SK-N-SH (cell line): ENCODE measurements around the gene DCUN1D5. TPM values are rescaled to one million over a fixed set of nuclear protein-coding genes. Genes with fewer than 3 reads are reported as not detected.

Experiments
- CTCF ChIA-PET: fragments of 300-600, 350-600 bp; formaldehyde crosslinking; extraction: SDS; loops from one replicate; lab custom pipeline; 2021; lab: Yijun Ruan, JAX
- POLR2A ChIA-PET: fragments of 350-600 bp; sonication (Branson Sonifier 250); formaldehyde crosslinking; extraction: SDS; loops from one replicate; lab custom pipeline; 2020; ENCODE audit warnings: antibody characterized with exemption, inconsistent platforms; lab: Yijun Ruan, JAX
- DNase-seq: peaks from one replicate; pipeline ENCODE4 v3.0.0; 2012
- H2AFZ ChIP-seq: fragments of 200-600 bp; sonication (generic); 2 replicates; pipeline ENCODE4 v1.8.1; 2016; ENCODE audit warnings: antibody characterized with exemption, mild to moderate bottlenecking, low read depth
- H3F3A ChIP-seq: fragments of 200-600 bp; sonication (generic); replicated peaks from 2 replicates; pipeline ENCODE3; 2016; ENCODE audit warnings: antibody characterized with exemption, mild to moderate bottlenecking; ENCODE audit not compliant: insufficient read depth
- H3K27ac ChIP-seq, 2 experiments: fragments of 200-500 bp in 1 of 2; fragments of 200-600 bp in 1 of 2; sonication (Bioruptor generic) in 1 of 2; sonication (generic), shearing (Covaris generic) in 1 of 2; 2 replicates each; pipeline versions ENCODE4 v1.5.1 to v1.6.1; 2014 to 2016; ENCODE audit warnings: low read depth in 2 of 2, inconsistent platforms in 1 of 2, low read length in 1 of 2, mild to moderate bottlenecking in 1 of 2, mixed read lengths in 1 of 2
- H3K27me3 ChIP-seq: fragments of 200-600 bp; sonication (generic), shearing (Covaris generic); 2 replicates; pipeline ENCODE4 v1.6.1; 2016; ENCODE audit warnings: mixed run types; ENCODE audit not compliant: insufficient read depth
- H3K36me3 ChIP-seq, 2 experiments: fragments of 200-500 bp in 1 of 2; fragments of 200-600 bp in 1 of 2; sonication (Bioruptor generic) in 1 of 2; sonication (generic) in 1 of 2; replicated peaks in 1 of 2; 2 replicates each; pipeline versions ENCODE3 to v1.5.1; 2014 to 2016; ENCODE audit warnings: low read length in 1 of 2, mild to moderate bottlenecking in 1 of 2; ENCODE audit not compliant: insufficient read depth in 2 of 2, control insufficient read depth in 1 of 2
- H3K4me1 ChIP-seq, 2 experiments: fragments of 200-500 bp in 1 of 2; fragments of 200-600 bp in 1 of 2; sonication (Bioruptor generic) in 1 of 2; sonication (generic), shearing (Covaris generic) in 1 of 2; 2 replicates each; pipeline versions ENCODE4 v1.5.1 to v1.6.1; 2014 to 2016; ENCODE audit warnings: low read depth in 1 of 2, low read length in 1 of 2, mixed run types in 1 of 2; ENCODE audit not compliant: insufficient read depth in 2 of 2, control insufficient read depth in 1 of 2
- H3K4me2 ChIP-seq: fragments of 200-600 bp; sonication (generic), shearing (Covaris generic); 2 replicates; pipeline ENCODE4 v1.6.1; 2017; ENCODE audit warnings: mixed run types
- H3K4me3 ChIP-seq, 2 experiments: fragments of 200-500 bp in 1 of 2; fragments of 200-600 bp in 1 of 2; sonication (Bioruptor generic) in 1 of 2; sonication (generic), shearing (Covaris generic) in 1 of 2; 2 replicates each; pipeline versions ENCODE4 v1.5.1 to v1.8.1; 2014 to 2016; ENCODE audit warnings: low read depth in 2 of 2, inconsistent platforms in 1 of 2, low read length in 1 of 2, mild to moderate bottlenecking in 1 of 2, mixed read lengths in 1 of 2, moderate library complexity in 1 of 2
- H3K79me2 ChIP-seq: fragments of 200-600 bp; sonication (generic); 2 replicates; pipeline ENCODE4 v1.8.1; 2017; ENCODE audit warnings: mild to moderate bottlenecking; ENCODE audit not compliant: insufficient read depth
- H3K9ac ChIP-seq: fragments of 200-600 bp; sonication (generic); 2 replicates; pipeline ENCODE4 v1.6.1; 2017; ENCODE audit warnings: mixed run types
- H3K9me2 ChIP-seq: fragments of 200-600 bp; sonication (generic); 2 replicates; pipeline ENCODE4 v1.6.1; 2017; ENCODE audit warnings: mixed run types
- H3K9me3 ChIP-seq: fragments of 200-600 bp; sonication (generic); 2 replicates; pipeline ENCODE4 v1.6.1; 2017; ENCODE audit warnings: mixed run types, mild to moderate bottlenecking, moderate library complexity
- H4K20me1 ChIP-seq: fragments of 200-600 bp; sonication (generic); 2 replicates; pipeline ENCODE4 v1.6.1; 2017; ENCODE audit warnings: mild to moderate bottlenecking, mixed run types; ENCODE audit not compliant: insufficient read depth
- ELF1 ChIP-seq: IDR thresholded peaks from 2 replicates; pipeline ENCODE4 v1.4.0; 2012
- EP300 ChIP-seq, 2 experiments: IDR thresholded peaks; 2 replicates each; pipeline versions ENCODE4 v1.4.0 to v1.6.1; 2012; ENCODE audit warnings: borderline replicate concordance in 1 of 2, low read depth in 1 of 2, low read length in 1 of 2
- EZH2phosphoT487 ChIP-seq: fragments of 200-600 bp; sonication (generic); IDR thresholded peaks from 2 replicates; pipeline ENCODE4 v1.6.1; 2017; ENCODE audit warnings: low read depth, mixed run types, mild to moderate bottlenecking, antibody characterized with exemption, moderate library complexity, borderline replicate concordance
- FOSL2 ChIP-seq: IDR thresholded peaks from 2 replicates; pipeline ENCODE4 v1.4.0; 2012; ENCODE audit warnings: low read depth, mild to moderate bottlenecking, moderate library complexity, borderline replicate concordance
- FOXJ3 ChIP-seq: sonication (generic); formaldehyde crosslinking; IDR thresholded peaks from 2 replicates; pipeline ENCODE4 v1.5.1; 2020; ENCODE audit warnings: mild to moderate bottlenecking, missing genetic modification reagents
- GABPA ChIP-seq: IDR thresholded peaks from 2 replicates; pipeline ENCODE4 v1.4.0; 2012; ENCODE audit warnings: low read depth, mild to moderate bottlenecking
- IRF3 ChIP-seq: fragments of 150-350 bp; IDR thresholded peaks from 2 replicates; pipeline ENCODE4 v1.6.1; 2016; ENCODE audit warnings: mild to moderate bottlenecking, low read depth, low read length
- JUND ChIP-seq: IDR thresholded peaks from 2 replicates; pipeline ENCODE4 v1.4.0; 2012
- MAX ChIP-seq: IDR thresholded peaks from 2 replicates; pipeline ENCODE4 v1.4.0; 2012; ENCODE audit warnings: low read depth
- NFIC ChIP-seq: IDR thresholded peaks from 2 replicates; pipeline ENCODE4 v1.4.0; 2012; ENCODE audit warnings: borderline replicate concordance
- NRF1 ChIP-seq: IDR thresholded peaks from 2 replicates; pipeline ENCODE4 v1.6.1; 2012; ENCODE audit warnings: low read depth, mild to moderate bottlenecking, low read length
- POLR2AphosphoS5 ChIP-seq: IDR thresholded peaks from 2 replicates; pipeline ENCODE4 v1.6.1; 2012; ENCODE audit warnings: low read depth, low read length
- RCOR1 ChIP-seq: fragments of 150-350 bp; IDR thresholded peaks from 2 replicates; pipeline ENCODE4 v1.6.1; 2017; ENCODE audit warnings: antibody characterized with exemption, low read length
- REST ChIP-seq: IDR thresholded peaks from 2 replicates; pipeline ENCODE4 v1.6.1; 2012; ENCODE audit warnings: mild to moderate bottlenecking, low read depth, low read length, moderate library complexity
- RFX5 ChIP-seq: IDR thresholded peaks from 2 replicates; pipeline ENCODE4 v1.6.1; 2012; ENCODE audit warnings: mild to moderate bottlenecking, improper control_type of control experiment, low read length
- TAF1 ChIP-seq: IDR thresholded peaks from 2 replicates; pipeline ENCODE4 v1.6.1; 2012; ENCODE audit warnings: low read depth, mild to moderate bottlenecking, low read length, moderate library complexity, borderline replicate concordance
- TEAD4 ChIP-seq: IDR thresholded peaks from 2 replicates; pipeline ENCODE4 v1.4.0; 2012; ENCODE audit warnings: mild to moderate bottlenecking, borderline replicate concordance; ENCODE audit not compliant: insufficient read depth
- WGBS: methylation state at CpG from one replicate; pipeline ENCODE4 v1.1.6; 2017; ENCODE audit warnings: low lambda C conversion rate; 5-methylcytosine and 5-hydroxymethylcytosine counted together
- polyA plus RNA-seq, 3 experiments: library from polyadenylated mRNA; depleted of rRNA; stranded (reverse); fragments of >200 nt; gene quantifications; 2 replicates each; pipeline ENCODE4 v1.2.3, GENCODE V29; 2012
- TF ChIP-seq, protein P1 (sequence below): IDR thresholded peaks from 2 replicates; pipeline ENCODE4 v1.4.0; 2012; ENCODE audit warnings: low read depth, borderline replicate concordance

Gene DCUN1D5
- polyA plus RNA-seq, 1 of the 3 experiments (the other 2 are of a cell fraction) = 33.1 TPM

GRCh38 chr11:103085758-103086365 is 6.1 kb downstream of the DCUN1D5 start:
- peaks cover 27% of the 10 kb centered on the region for H4K20me1 ChIP-seq
- DNase-seq = no peak
- H3K4me1 ChIP-seq = peaks cover 0 to 15% of the 10 kb centered on the region in 2 experiments; a peak in 3 of 4 replicates
- CTCF ChIA-PET = no interaction called here
- no peak overlapping the region for H3K9ac ChIP-seq
- H3K9me3 ChIP-seq = no peaks in the 10 kb centered on the region
- H3K4me3 ChIP-seq = no peak overlapping the region
- H3K9me2 ChIP-seq = no peaks in the 10 kb centered on the region
- no peak overlapping the region for H3K4me2 ChIP-seq
- H3K27ac ChIP-seq = no peak overlapping the region; a peak in 3 of 4 replicates
- TF ChIP-seq MAX (no peak), FOSL2 (no peak), GABPA (no peak), IRF3 (no peak), EP300 (IDR thresholded peaks at IDR 0.05; ENCODE audit: borderline replicate concordance in 1 of 2, low read depth in 1 of 2, low read length in 1 of 2) (no peak), RFX5 (no peak), POLR2AphosphoS5 (no peak), NFIC (no peak), ELF1 (no peak), JUND (no peak), NRF1 (no peak), RCOR1 (no peak), REST (no peak), TAF1 (no peak), FOXJ3 (no peak), EZH2phosphoT487 (no peak), TEAD4 (no peak)
- TF ChIP-seq, protein P1, sequence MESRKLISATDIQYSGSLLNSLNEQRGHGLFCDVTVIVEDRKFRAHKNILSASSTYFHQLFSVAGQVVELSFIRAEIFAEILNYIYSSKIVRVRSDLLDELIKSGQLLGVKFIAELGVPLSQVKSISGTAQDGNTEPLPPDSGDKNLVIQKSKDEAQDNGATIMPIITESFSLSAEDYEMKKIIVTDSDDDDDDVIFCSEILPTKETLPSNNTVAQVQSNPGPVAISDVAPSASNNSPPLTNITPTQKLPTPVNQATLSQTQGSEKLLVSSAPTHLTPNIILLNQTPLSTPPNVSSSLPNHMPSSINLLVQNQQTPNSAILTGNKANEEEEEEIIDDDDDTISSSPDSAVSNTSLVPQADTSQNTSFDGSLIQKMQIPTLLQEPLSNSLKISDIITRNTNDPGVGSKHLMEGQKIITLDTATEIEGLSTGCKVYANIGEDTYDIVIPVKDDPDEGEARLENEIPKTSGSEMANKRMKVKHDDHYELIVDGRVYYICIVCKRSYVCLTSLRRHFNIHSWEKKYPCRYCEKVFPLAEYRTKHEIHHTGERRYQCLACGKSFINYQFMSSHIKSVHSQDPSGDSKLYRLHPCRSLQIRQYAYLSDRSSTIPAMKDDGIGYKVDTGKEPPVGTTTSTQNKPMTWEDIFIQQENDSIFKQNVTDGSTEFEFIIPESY = no peak
- TF ChIP-seq, all 33 proteins: peak for 0
- H3K27me3 ChIP-seq = no peaks in the 10 kb centered on the region
- peaks cover 61 to 68% of the 10 kb centered on the region in 2 experiments for H3K36me3 ChIP-seq
- no peak overlapping the region for H2AFZ ChIP-seq
- peaks cover 100% of the 10 kb centered on the region for H3K79me2 ChIP-seq
- POLR2A ChIA-PET = no interaction called here
- H3F3A ChIP-seq = peaks cover 10% of the 10 kb centered on the region
- 89% methylated on average over 1 of the region's 1 CpG for WGBS
